Stimulated activated CD8-positive, alpha-beta memory T cell treated with anti-CD3 and anti-CD28 coated beads, Interleukin-7, amount 100 ng/mL, for 24 hours (primary cell): ENCODE data around the gene INTS6L.
"Not testable (repeated sequence)": the region's sequence is repeated elsewhere in the genome, so short reads cannot be mapped to it uniquely, and the experiment has no call there.

ENCODE experiments used
- DNase-seq: peaks from one replicate; pipeline ENCODE4 v3.0.0-alpha.2; 2020; ENCODE audit warnings: low read depth

INTS6L gene

DNA sequence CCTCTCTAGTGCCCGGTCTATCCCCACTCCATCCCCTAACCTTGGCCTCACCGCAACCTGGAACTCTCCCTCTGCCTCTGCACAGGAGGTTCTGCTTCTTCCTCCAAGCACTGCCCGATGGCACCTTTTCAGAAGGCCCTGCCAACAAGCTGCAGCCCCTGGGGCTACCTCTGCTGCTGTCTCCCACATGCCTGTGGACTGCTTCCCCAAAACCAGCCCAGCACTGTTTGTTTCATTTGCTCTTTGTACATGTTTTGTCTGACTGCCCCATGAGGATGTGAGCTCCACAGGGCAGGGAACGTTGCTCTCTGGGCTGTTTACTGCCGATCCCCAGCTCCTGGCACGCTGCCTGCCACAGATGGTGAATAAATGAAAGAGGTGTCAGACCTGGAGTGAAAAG lies 85.4 kb downstream of the INTS6L start:
- no peak for DNase-seq

DNA sequence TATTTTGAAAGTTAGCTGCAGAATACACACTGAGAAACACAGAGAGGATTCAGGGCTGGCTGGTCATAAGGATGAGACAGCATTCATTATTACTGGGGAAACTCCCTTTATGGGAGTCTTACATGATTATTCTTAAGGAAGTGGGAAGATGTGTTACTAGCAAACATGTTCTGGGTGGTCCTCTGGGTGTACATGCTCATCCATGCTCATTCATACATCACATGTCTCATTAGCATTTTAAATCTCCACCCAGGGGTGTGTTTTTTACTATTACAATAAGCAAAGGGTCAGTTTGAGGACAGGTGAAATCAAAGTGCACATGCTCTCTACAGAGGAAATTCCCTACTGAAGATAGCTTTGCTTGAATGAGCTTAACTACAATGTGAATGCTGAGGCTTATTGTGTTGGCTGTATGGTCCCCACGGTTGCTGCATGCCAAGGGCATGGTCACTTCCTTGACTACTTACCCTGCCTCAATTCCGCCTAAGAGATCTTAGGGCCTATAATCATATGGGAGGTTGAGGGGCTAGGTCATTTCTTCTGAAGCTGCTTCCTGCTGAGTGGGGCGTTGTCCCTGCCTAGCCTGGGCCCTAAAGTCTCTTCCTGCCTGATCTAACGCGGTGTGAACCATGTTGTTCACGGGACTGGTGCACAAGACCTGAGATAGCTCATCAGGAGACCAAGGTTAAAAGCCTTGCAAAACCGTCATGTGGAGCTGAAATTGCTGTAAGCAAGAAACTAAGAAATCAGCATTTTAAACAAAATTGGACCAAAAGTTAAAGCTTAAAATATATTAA lies 104.1 kb downstream of the INTS6L start:
- DNase-seq = not testable (repeated sequence)

- DNase-seq = no peak
Measured at GRCh38 chrX:135625995-135626394, 105.5 kb downstream of the INTS6L start.

- no peak for DNase-seq
Measured at GRCh38 chrX:135629342-135629741, 108.9 kb downstream of the INTS6L start.
